Nephron (organoid): ENCODE data around the gene DPYD.

ENCODE experiments used
- H3K27ac Mint-ChIP-seq, 3 experiments: 2 replicates each; pipeline ENCODE4 v1.8.0; 2020; ENCODE audit warnings: mixed read lengths in 3 of 3, mild to moderate bottlenecking in 2 of 3, moderate library complexity in 1 of 3
- H3K27me3 Mint-ChIP-seq: 2 replicates; pipeline ENCODE4 v1.8.0; 2021; ENCODE audit warnings: low read depth, mild to moderate bottlenecking, moderate library complexity, mixed read lengths
- H3K36me3 Mint-ChIP-seq: 2 replicates; pipeline ENCODE4 v1.8.0; 2020; ENCODE audit warnings: low read depth, mixed read lengths
- H3K4me1 Mint-ChIP-seq: 2 replicates; pipeline ENCODE4 v1.8.0; 2020; ENCODE audit warnings: mixed read lengths
- H3K4me3 Mint-ChIP-seq, 3 experiments: 2 replicates each; pipeline ENCODE4 v1.8.0; 2020; ENCODE audit warnings: mild to moderate bottlenecking in 3 of 3, mixed read lengths in 3 of 3, moderate library complexity in 2 of 3
- H3K9me3 Mint-ChIP-seq: 2 replicates; pipeline ENCODE4 v1.8.0; 2020; ENCODE audit warnings: mixed read lengths
- CTCF ChIP-seq, 3 experiments: fragments of 200-600 bp; sonication (generic); IDR thresholded peaks; one replicate each; pipeline ENCODE4 v1.5.0; 2021; ENCODE audit warnings: antibody characterized with exemption in 3 of 3; ENCODE audit not compliant: unreplicated experiment in 3 of 3

DPYD gene

GRCh38 chr1:97685360-97685759, 235.5 kb downstream of the DPYD start:
- H3K4me3 Mint-ChIP-seq = no peak overlapping the region
- H3K27me3 Mint-ChIP-seq = no peaks in the 10 kb centered on the region
- no peaks in the 10 kb centered on the region for H3K4me1 Mint-ChIP-seq
- no peak for TF ChIP-seq CTCF (IDR thresholded peaks at IDR 0.05; ENCODE audit: unreplicated experiment in 3 of 3)
- peaks cover 10% of the 10 kb centered on the region for H3K9me3 Mint-ChIP-seq
- H3K27ac Mint-ChIP-seq = no peak overlapping the region
- H3K36me3 Mint-ChIP-seq = peaks cover 9% of the 10 kb centered on the region

DNA sequence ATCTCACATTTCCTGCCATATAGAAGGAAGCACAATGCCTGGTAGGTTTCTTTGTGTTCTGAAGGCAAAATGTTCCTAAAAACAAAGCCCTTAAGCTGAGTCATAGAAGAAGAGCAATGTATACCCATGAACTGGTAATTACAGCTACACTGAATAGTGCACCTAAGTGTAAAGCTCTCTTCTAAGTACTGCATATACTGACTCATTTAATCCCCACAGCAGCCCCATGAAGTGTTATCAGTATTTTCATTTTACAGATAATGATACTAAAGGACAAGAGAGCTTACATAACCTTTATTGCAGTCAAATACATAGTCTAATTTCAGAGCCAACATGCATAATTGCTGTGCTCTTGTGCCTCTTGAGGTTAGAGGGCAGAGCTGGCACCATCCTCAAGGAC, 239.9 kb downstream of the DPYD start:
- no peaks in the 10 kb centered on the region for H3K27me3 Mint-ChIP-seq
- peaks cover 7% of the 10 kb centered on the region for H3K9me3 Mint-ChIP-seq
- H3K36me3 Mint-ChIP-seq = peaks cover 8% of the 10 kb centered on the region
- no peaks in the 10 kb centered on the region for H3K4me1 Mint-ChIP-seq
- no peak for TF ChIP-seq CTCF (IDR thresholded peaks at IDR 0.05; ENCODE audit: unreplicated experiment in 3 of 3)
- no peak overlapping the region for H3K27ac Mint-ChIP-seq
- H3K4me3 Mint-ChIP-seq = no peak overlapping the region

DNA sequence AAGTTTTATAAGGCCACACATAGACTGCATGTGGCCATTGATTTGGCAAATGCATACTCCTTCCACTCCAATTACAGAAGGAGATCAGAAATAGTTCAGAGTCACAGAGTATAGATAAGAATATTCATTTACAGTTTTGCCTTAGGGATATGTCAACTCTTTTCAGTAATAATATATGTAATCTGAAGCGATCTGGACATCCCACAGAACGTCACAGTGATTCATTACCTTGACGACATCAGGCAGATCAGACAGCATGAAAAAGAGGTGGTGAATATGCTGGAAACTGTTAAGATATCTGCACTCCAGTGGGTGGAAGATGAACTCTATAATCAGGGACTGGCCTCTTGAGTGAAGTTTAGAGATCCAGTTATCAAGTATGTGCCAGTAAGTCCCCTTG, 240.4 kb downstream of the DPYD start:
- Mint-ChIP-seq H3K4me1 (no peaks in the 10 kb centered on the region), H3K4me3 (no peak overlapping the region), H3K36me3 (peaks cover 3% of the 10 kb centered on the region), H3K9me3 (peaks cover 3% of the 10 kb centered on the region), H3K27ac (peak overlapping the region in 1 of 3 experiments; percentile 8), H3K27me3 (no peaks in the 10 kb centered on the region)
- TF ChIP-seq CTCF (IDR thresholded peaks at IDR 0.05; ENCODE audit: unreplicated experiment in 3 of 3) = no peak

GRCh38 chr1:97677702-97678101, 243.1 kb downstream of the DPYD start:
- Mint-ChIP-seq H3K27me3 (no peaks in the 10 kb centered on the region), H3K36me3 (no peaks in the 10 kb centered on the region), H3K9me3 (no peaks in the 10 kb centered on the region), H3K27ac (no peak overlapping the region), H3K4me3 (no peak overlapping the region), H3K4me1 (no peaks in the 10 kb centered on the region)
- TF ChIP-seq CTCF (IDR thresholded peaks at IDR 0.05; ENCODE audit: unreplicated experiment in 3 of 3) = no peak

DNA sequence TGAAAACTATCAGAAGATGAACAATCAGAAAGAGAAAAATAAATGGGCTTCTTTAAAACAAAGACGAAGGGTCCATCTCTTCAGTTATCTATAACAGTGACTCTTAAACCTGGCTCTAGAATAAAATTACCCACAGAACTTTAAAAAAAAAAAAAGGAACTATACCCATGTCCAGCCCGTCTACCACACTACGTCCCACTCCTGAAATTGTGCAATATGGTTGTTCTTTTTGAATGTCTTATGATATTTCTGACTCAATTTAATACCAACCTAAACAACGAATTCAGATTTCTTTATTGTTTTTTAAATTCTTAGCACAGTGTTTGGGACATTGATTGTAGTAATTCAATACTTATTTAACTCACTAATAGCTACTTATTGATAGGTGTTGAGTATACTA, 246.3 kb downstream of the DPYD start:
- Mint-ChIP-seq H3K9me3 (no peaks in the 10 kb centered on the region), H3K4me1 (no peaks in the 10 kb centered on the region)

More for the DNA sequence above, 246.3 kb downstream of the DPYD start:
- Mint-ChIP-seq H3K36me3 (no peaks in the 10 kb centered on the region), H3K4me3 (no peak overlapping the region), H3K27ac (no peak overlapping the region), H3K27me3 (no peaks in the 10 kb centered on the region)
- no peak for TF ChIP-seq CTCF (IDR thresholded peaks at IDR 0.05; ENCODE audit: unreplicated experiment in 3 of 3)
